HG02870 (cell line): ENCODE measurements around the gene NFE2L2.
"Not testable (repeated sequence)": the region's sequence is repeated elsewhere in the genome, so short reads cannot be mapped to it uniquely, and the experiment has no call there.

ENCODE experiments used
- ATAC-seq: cut with Tn5 transposase; IDR thresholded peaks from one replicate; pipeline ENCODE4 v1.9.1; 2021; ENCODE audit warnings: mild to moderate bottlenecking, moderate library complexity; ENCODE audit not compliant: unreplicated experiment

The NFE2L2 gene

DNA sequence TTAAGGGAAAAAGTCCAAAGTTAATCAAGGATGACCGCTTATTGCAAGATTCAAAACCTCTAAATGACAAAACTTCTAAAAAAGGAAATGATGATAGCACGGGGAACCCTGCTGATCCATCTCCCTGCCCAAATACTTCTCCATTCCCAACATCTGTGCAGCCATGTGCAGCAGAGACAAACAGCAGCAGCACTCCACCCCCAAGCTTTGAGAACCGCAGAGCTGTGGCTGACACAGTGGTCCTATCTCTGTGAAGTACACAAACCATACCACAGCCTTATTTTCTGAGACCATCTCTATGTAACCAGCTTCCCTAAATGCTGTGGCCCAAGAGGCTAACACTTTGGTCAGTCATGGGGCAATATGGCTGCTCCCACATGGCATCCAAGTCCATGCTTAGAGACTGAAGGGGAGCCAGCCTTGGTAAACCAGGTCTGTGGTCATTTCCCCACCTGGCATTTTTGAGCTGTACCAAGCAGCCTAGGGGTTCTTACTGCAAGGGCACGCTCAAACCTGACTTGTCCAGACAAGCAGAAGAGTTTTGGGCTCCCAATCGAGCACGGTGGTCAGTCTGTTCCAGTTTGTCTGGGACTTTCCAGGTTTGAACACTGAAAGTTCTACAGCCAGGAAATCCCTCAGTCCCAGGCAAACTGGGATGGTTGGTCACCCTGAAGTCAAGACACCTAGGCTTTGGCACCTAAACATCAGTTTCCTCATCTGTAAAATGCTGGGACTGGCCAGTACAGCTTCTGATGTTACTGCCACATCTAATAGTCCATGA lies 17.1 kb upstream of the NFE2L2 start:
- peak; percentile 67 for ATAC-seq

DNA sequence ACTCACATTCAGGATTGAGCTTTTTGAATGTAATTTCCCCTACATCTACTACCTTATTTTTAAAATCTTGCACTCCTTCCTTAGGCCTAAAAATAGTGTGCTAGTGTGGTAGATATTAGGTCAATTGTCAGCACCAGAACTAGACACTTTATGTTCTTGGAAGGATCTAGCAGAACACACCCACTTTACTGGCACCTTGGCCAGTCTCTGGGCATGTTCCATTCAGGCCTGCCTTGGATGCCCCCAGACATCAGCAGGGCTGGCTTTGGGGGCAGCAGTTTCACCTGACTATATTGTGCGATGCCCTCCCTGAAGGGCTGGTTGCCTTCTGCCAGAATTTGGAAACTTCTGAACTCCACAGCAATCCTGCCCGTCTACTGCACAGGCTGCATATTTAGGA lies 15.3 kb upstream of the NFE2L2 start:
- no peak for ATAC-seq

DNA sequence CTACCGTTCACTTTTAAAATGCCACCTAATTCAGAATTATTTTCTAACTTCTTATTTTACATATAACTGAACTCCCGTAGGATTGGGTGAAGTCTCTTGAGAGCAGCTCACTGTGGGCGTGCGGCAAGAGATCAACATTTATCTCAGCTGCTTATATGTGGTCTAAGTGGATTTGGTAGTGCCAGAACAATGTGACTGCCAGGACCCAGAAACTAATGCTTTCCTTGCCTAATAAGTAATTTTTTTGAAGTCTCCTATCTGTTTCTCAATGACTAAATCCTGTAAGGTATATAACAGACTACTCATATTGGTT lies 11.2 kb upstream of the NFE2L2 start:
- no peak for ATAC-seq

DNA sequence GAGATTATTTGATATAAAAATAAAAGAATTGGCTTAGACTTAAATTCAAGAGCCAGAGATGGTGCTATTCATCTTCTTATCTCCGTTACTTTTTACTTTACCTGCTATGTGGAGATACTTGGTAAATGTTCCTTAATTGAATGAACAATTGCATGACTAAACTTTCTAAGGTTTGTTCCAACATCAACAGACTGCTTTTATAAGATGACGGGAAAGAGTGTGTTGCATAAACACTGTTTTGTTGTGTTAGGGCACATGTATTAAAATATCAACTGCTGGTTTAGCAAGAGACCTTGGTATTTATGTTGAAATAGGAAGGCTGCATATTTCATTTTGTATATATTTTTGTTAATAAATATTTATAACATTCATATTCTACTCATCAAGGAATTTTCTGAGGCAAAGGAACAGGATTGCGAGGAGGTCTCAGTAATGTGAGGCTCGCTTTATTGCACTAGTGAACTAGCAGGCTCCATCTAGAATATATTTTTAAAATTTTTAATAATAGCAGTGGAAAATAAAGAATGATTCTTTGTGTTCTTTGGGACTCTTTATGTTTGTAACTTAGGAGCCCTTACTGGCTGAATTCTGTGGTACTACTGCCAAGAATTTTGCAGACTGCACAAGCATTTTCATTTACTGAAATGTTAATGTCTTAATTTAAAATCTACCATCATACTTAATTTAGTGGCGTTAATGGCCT lies 10.7 kb upstream of the NFE2L2 start:
- ATAC-seq: no peak

DNA sequence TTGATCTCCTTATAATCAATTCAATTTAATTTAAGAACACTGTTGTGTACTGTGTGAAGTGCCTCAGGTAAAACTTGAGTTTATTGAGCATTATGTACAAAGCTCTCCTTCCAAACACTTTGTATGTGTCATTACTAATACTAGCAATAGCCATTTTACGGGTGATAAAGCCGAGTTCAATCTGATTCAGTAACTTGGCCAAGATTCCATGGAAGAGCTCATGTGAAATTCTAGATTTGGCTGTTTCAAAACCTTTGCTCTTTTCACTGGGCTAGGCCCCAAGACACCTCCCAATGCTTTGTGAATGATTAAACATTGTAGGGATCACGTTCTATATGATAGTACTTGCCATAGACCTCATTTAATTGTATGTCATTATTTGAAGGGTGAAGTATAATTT lies 8.9 kb upstream of the NFE2L2 start:
- ATAC-seq: no peak

DNA sequence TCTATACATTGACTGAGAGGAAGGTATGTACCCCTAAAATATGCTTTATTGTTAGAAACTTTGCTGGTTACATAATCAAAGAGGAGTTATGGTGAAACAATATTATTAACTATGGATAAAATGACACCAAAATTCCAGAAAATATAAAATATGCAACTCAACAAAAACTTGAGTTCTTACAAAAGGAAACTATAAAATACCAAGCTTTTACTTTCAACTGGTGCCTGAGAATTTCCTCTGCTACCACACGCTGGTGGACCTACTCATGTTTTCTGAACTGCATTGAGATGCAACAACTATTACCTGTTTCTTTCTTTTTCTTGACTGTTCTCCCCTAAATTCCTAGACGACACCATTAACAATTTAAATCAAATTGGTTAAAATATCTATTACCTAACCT lies 8.2 kb upstream of the NFE2L2 start:
- no peak for ATAC-seq

DNA sequence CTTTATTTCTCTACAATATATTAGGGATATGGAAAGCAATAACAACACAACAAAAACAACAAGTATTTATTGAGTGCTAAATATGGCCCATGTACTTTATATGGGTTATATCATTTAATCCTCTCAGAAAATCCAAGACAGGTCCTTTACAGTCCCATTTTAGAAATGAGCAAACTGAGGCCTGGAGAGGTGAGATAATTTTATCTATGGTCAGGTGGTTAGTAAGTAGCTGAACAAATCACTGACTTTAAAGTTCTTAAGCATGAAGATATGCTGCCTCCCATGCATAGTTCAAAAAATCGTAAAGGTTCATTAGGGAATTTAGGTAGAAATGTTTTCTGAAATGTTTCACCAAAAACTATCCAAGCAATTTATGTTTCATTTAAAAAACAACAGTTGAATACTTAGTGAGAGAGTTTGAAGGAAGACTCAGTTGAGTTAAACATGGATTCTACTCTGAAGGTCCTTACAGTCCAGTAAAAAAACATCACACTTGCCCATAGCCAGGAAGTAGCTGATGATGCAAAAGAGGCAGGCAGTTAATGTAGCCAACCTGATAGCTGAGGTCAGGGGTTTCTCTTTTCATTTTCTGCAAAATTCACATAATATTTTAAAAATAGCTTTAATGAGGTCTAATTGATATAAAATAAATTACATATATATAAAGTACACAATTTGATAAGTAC lies 7.6 kb upstream of the NFE2L2 start:
- ATAC-seq: no peak

DNA sequence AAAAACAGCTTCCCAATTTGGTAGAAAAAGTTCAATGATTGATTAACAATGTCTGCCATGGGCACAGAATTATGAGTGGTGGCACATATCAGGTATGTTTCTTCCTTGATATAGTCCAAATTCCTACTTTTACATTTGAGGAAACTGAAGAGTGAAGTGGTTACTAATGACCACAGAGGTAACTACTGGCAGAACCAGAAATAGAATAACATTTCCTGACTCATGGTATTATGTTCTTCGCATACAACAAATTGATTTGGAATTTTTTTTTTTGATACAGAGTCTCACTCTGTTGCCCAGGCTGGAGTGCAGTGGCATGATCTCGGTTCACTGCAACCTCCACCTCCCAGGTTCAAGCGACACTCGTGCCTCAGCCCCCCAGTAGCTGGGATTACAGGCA lies 6.0 kb upstream of the NFE2L2 start:
- no peak for ATAC-seq

DNA sequence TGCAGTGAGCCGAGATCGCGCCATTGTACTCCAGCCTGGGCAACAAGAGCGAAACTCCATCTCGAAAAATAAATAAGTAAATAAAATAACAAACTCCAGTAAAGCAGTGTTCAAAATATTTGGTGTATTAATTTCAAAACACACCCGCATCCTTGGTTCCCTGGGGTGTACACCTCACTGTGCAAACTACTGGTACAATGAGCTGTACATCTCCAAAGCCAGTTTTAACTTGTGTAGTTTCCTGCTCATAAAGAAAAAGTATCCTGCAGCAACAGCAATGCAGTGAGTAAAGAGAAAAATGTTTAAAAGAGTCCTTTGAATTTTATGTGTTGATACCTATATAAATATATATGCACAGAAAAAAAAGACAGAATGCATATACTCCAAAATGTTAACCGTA lies 4.4 kb upstream of the NFE2L2 start:
- ATAC-seq: no peak

DNA sequence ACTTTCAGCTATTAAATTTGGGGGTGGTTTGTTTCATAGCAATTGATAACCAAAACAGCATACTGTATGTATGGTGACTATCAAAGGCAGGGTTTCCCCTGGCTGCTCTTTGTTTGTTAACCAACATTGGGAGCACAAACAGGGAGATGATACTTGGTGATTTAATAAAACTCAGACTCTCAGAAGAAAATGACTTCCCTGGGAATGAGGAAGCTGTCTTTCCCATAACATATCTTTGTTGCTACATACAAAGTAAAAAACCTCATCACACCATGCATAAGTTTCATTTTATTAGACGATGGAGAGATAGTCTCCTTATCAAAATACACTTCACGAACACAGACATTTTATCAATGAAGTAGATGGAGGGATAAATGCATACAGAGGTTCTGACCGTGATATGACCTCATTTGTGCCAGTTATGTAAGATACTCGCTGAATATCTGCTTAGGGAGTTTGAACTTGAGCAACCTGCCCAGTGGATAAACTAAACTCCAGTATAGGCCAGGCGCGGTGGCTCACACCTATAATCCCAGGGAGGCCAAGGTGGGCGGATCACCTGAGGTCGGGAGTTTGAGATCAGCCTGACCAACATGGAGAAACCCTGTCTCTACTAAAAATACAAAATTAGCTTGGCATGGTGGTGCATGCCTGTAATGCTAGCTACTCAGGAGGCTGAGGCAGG lies 3.8 kb upstream of the NFE2L2 start:
- no peak for ATAC-seq

DNA sequence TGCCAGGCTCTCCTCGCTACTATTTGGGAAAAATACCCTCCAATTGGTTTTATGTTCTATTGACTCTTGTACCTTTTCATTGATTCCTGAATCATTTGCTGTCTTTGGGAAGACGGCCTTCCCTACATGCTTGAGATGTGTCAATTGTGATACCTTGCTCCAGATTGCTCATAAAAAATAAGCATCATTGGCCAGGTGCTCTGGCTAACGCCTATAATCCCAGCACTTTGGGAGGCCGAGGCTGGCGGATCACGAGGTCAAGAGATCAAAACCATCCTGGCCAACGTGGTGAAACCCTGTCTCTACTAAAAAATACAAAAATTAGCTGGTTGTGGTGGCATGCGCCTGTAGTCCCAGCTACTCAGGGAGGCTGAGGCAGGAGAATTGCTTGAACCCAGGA lies 2.4 kb upstream of the NFE2L2 start:
- not testable (repeated sequence) for ATAC-seq

DNA sequence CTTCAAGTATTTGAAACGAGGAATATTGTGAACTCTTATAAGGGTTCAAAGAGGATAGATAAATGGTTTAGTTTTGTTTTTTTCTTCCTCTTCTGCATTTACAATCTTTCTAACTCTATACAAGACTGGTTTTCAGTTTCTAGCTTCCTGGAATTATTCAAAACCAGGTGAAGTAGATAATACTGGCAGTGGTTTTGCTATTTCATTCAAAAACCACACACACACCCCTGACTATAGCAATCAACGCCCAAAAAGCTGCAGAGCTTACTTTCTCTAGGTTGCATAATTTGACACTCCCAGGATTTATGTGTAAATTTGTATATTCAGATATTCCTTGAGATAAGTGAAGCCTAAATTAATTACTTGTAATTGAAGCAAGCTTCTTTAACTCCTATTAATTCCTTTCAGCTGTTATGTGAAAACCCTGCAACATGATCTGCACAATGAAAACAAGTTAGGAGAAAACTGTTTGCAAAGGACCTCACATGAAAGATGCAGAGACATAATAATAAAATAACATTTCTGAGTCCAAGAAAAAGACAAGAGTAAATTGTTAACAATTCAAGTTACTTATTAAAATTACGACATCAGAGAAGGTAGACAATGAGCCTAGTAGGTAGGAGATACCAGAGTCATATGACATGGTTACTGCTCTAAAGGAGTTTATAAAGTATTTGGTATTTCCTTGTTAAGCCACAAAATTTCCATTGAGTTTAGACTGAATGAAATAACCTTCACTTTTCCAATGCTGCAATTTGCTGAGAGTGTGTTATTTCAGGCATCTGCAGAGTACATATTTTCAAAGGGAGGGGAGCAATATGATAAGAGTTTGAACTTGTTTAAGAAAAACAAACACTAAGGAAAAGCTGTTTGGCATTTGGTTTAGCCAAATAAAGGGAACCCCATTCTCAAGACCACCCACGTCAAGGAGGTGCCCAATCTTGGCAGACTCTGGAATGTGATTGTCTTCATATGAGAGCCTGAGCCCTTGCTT lies 1.6 kb upstream of the NFE2L2 start:
- no peak for ATAC-seq

DNA sequence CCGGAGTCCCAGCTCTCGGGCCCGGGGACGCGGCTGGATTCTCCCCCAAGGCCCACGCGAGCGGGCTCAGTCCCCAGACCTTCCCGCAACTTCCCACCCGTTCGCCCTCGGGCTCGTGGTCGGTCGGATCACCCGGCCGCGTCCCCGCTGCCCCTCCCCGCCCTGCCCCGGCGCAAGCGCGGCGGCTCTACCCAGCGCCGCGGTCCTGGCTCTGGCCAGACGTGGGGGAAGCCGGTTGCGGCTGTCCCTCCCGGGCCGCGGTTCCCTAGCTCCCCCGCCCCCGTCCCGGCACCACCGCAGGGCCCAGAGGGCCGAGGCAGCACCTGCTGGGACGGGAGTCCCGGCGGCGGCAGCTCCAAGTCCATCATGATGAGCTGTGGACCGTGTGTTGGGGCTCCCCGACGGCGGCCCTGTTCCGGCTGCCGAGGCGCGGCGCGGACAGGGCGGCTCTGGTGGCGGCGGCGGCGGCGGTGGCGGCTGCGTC lies 276 bp downstream of the NFE2L2 start:
- ATAC-seq: peak; percentile 18

DNA sequence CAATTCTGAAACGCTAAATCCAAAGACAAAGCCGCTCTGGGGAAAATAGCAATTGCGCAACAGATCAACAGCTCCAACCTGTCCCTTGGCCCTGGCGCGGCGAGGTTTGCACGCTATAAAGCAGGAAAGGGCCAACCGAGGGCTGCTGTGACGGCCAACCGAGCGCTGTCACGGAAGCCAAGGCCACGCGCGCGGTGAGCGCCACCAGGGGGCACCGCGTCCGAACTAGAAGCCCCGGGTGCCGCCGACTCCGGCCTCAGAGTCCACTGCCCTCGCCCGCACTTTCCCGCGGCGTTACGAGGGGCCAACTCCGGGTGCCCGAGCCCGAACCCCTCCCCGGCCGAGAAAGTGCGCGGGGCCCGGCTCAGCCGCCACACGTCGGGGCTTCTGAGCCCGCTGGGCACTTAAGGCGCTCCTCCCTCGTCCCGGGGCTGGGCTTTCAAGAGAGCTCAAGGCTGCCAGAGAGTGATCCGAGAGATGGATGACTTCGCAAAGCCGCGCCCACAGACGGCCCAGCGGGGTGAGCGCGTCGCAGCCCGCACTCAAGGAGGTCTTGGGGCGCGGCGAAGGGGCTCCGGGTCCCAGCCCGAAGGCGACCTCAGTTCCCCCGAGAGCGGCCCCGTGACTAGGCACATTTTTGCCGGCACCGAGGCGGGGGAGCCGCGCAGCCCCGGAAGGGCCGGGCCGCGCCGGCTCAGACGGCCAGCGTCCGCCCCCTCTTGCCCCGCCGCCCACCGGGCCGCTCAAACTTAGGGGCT lies 897 bp downstream of the NFE2L2 start:
- ATAC-seq: peak; percentile 49

DNA sequence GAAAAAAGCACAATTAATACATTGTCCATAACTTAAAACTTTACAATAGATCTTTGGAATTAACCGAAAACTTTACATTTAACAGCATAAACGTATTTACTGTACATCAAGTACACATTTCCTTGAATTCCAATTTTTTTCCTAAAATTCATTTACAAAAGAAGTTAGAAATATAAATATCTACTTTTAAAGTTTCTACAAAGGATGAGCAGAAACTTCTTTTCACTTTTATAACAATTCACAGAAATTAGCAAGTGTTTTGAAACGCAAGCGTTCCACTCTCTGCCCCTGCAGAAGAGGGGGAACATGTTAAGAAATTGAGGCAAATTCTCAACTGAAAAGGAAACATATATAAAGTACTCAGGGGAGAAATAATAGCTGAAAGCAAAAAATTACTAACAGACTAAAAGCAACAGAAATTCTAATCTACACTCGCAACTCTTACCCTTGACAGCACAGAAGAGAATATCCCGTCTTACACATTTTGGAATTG lies 1.5 kb downstream of the NFE2L2 start:
- ATAC-seq: no peak

DNA sequence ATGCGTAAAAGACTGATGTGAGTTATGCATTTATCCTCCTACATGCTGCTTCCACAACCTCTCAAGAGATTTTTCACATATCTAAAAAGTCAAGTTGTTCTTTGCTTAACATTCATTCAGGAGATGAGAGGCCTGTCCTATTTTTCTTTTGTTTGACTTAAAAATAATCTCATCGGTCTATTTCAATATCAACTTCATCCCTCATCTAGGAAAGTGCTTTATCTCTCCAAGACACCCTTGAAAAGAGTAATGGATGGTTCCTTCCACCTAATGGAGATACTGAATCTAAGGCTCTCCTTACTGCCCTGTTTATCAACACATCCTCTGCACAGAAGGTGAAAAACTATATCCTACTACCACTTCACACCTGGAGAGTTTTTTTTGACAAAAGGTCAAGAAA lies 2.4 kb downstream of the NFE2L2 start:
- no peak for ATAC-seq

DNA sequence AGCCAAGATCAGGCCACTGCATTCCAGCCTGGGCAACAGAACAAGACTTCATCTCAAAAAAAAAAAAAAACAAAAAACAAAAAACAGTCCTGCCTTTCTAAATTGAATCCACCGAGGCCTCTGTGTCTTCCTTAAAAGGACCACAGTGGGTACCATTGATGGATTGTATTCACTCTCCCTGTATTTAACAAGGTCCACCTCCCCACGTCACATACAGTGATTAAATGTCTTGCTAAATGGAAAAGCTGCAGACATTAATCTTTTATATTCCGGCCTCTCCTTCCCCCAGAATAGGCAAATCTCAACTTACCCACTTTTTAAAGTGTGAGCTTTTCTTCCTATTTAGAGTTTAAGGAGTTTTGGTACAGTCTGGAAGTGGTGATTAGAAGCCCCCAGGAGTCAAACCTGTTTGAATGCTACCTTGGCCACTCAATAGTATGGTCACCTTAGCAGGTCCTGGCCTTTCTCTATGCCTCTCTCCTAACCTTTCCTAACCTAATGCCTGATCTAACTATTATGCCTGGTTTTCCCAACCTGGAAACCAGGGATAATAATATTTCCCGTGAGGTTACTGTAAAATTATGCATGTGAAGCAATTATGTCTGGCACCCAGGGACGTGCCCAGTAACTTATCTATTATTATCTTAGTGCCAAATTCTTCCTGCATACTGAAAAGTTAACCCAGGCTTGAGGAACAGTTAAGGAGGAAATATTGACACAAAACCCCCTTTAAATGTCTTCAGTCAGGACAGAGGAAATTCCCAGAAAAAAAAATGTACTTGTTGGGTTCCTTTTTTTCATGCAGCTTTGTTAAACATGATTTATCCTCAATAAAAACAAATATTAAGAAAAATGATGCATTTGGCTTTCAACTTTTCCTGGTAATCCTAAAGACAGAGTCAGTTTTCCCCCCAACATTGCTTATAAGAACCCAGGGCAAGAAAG lies 3.1 kb downstream of the NFE2L2 start:
- no peak for ATAC-seq

DNA sequence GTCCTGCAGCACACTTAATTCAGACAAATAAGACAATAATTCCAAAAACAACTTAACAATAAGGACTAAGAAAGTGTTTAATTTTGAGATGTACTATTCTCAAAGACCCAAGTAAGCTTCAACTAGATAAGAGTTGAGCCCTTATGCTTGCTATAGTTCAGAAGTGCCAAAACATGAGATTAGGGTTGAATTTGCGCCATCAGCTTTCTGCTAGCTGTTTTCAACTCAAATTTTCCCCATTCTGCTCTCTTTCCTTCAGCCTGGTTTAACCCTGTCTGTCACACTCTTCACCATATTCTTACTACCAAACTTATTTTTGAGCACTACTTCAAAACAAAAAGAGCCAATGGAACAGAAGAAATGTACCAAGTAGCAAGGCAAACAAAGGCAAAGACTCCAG lies 4.1 kb downstream of the NFE2L2 start:
- ATAC-seq: no peak
